ENCODE results near the gene CCDC78. TPM values are rescaled to one million over a fixed set of nuclear protein-coding genes. Genes with fewer than 3 reads are reported as not detected.
A peak's percentile ranks its signal among the peaks of the same experiment; 100 is the strongest.

The CCDC78 gene
- total and polyA plus RNA-seq, 2 donors = 4.8 to 12.4 TPM

GRCh38 chr16:709566-710499, 16.4 kb downstream of the CCDC78 start:
- no peaks in the 10 kb centered on the region for H3K9me3 ChIP-seq (ENCODE audit: control insufficient read depth in 2 of 2, insufficient read depth in 1 of 2, low read length in 1 of 2)
- H3K4me1 ChIP-seq (ENCODE audit: control insufficient read depth in 2 of 2, insufficient read depth in 2 of 2, low read length in 2 of 2) = peaks cover 5 to 15% of the 10 kb centered on the region in 2 donors
- DNase-seq (ENCODE audit: low read depth in 6 of 9, low spot score in 9 of 9) = no peak
- peaks cover 34 to 82% of the 10 kb centered on the region in 2 donors for H3K27me3 ChIP-seq (ENCODE audit: control insufficient read depth in 2 of 2, insufficient read depth in 1 of 2, low read length in 1 of 2)
- 49% methylated on average over 30 of the region's 30 CpGs for WGBS
- H3K4me3 ChIP-seq (ENCODE audit: low read length in 2 of 2) = no peak overlapping the region
- H3K36me3 ChIP-seq (ENCODE audit: control insufficient read depth in 2 of 2, insufficient read depth in 2 of 2, low read length in 1 of 2) = no peaks in the 10 kb centered on the region
- no peak overlapping the region for H3K27ac ChIP-seq (ENCODE audit: low read depth in 1 of 2, low read length in 1 of 2)

- no peak for DNase-seq (ENCODE audit: low read depth in 6 of 9, low spot score in 9 of 9)
- WGBS = 77% methylated on average over 4 of the region's 4 CpGs
- Histone ChIP-seq H3K9me3 (ENCODE audit: control insufficient read depth in 2 of 2, insufficient read depth in 1 of 2, low read length in 1 of 2) (peaks cover 0 to 1% of the 10 kb centered on the region in 2 donors), H3K4me1 (ENCODE audit: control insufficient read depth in 2 of 2, insufficient read depth in 2 of 2, low read length in 2 of 2) (peaks cover 0 to 6% of the 10 kb centered on the region in 2 donors), H3K4me3 (ENCODE audit: low read length in 2 of 2) (no peak overlapping the region), H3K36me3 (ENCODE audit: control insufficient read depth in 2 of 2, insufficient read depth in 2 of 2, low read length in 1 of 2) (no peaks in the 10 kb centered on the region), H3K27me3 (ENCODE audit: control insufficient read depth in 2 of 2, insufficient read depth in 1 of 2, low read length in 1 of 2) (peaks cover 40 to 83% of the 10 kb centered on the region in 2 donors), H3K27ac (ENCODE audit: low read depth in 1 of 2, low read length in 1 of 2) (no peak overlapping the region)
Observed at GRCh38 chr16:708959-709358, 17.3 kb downstream of the CCDC78 start.

DNA sequence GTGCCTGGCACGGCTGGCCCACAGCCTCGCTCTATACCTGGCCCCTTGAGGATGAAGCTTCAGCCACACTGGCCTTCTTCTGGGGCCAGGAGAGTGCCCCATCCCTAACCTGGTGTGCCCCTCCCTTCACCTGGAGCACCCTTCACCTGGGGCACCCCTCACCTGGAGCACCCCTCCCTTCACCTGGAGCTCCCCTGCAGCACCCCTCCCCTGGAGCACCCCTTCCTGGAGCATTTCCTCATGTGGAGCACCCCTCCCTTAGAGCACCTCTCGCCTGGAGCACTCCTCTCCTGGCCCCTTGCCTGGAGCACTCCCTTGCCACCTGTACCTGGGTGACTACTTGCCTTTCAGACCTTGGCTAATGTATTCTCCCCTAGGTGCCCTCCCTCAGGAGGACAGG, 18.2 kb downstream of the CCDC78 start:
- WGBS = 63% methylated on average over 3 of the region's 3 CpGs
- H3K4me3 ChIP-seq (ENCODE audit: low read length in 2 of 2) = no peak overlapping the region
- H3K27me3 ChIP-seq (ENCODE audit: control insufficient read depth in 2 of 2, insufficient read depth in 1 of 2, low read length in 1 of 2) = peaks cover 46 to 87% of the 10 kb centered on the region in 2 donors
- no peak overlapping the region for H3K27ac ChIP-seq (ENCODE audit: low read depth in 1 of 2, low read length in 1 of 2)
- H3K9me3 ChIP-seq (ENCODE audit: control insufficient read depth in 2 of 2, insufficient read depth in 1 of 2, low read length in 1 of 2) = peaks cover 0 to 1% of the 10 kb centered on the region in 2 donors
- H3K4me1 ChIP-seq (ENCODE audit: control insufficient read depth in 2 of 2, insufficient read depth in 2 of 2, low read length in 2 of 2) = peaks cover 0 to 6% of the 10 kb centered on the region in 2 donors
- DNase-seq (ENCODE audit: low read depth in 6 of 9, low spot score in 9 of 9) = no peak
- no peaks in the 10 kb centered on the region for H3K36me3 ChIP-seq (ENCODE audit: control insufficient read depth in 2 of 2, insufficient read depth in 2 of 2, low read length in 1 of 2)

DNA sequence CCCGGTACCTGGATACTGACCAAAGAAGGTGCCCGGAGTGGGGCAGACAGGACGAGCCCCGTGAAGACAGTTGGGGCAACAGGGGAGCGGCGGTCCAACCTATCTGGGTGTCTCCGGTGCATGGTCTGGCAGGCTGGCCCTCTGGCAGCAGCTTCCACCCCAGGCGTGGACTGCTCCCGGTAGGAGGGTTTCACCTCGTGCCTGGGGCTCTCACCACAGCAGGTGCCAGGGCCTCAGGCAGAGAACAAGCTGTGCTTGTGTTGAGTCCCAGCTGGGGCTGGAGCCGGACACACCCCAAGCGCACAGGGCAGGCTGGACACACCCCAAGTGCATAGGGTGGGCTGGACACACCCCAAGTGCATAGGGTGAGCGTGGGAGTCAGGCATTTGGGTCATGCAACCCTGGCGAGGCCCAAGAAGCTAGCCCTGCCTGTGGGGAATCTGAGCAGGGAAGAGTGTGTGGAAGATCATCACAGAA, 19.1 kb downstream of the CCDC78 start:
- H3K36me3 ChIP-seq (ENCODE audit: control insufficient read depth in 2 of 2, insufficient read depth in 2 of 2, low read length in 1 of 2) = no peaks in the 10 kb centered on the region
- peaks cover 0 to 6% of the 10 kb centered on the region in 2 donors for H3K4me1 ChIP-seq (ENCODE audit: control insufficient read depth in 2 of 2, insufficient read depth in 2 of 2, low read length in 2 of 2)
- peaks cover 0 to 1% of the 10 kb centered on the region in 2 donors for H3K9me3 ChIP-seq (ENCODE audit: control insufficient read depth in 2 of 2, insufficient read depth in 1 of 2, low read length in 1 of 2)
- H3K27me3 ChIP-seq (ENCODE audit: control insufficient read depth in 2 of 2, insufficient read depth in 1 of 2, low read length in 1 of 2) = peaks cover 55 to 93% of the 10 kb centered on the region in 2 donors
- no peak for DNase-seq (ENCODE audit: low read depth in 6 of 9, low spot score in 9 of 9)
- WGBS = 55% methylated on average over 14 of the region's 14 CpGs
- H3K27ac ChIP-seq (ENCODE audit: low read depth in 1 of 2, low read length in 1 of 2) = no peak overlapping the region
- no peak overlapping the region for H3K4me3 ChIP-seq (ENCODE audit: low read length in 2 of 2)

- H3K4me3 ChIP-seq (ENCODE audit: low read length in 2 of 2) = peak overlapping the region in 1 of 2 donors; percentile 38
- H3K9me3 ChIP-seq (ENCODE audit: control insufficient read depth in 2 of 2, insufficient read depth in 1 of 2, low read length in 1 of 2) = peaks cover 0 to 1% of the 10 kb centered on the region in 2 donors
- H3K4me1 ChIP-seq (ENCODE audit: control insufficient read depth in 2 of 2, insufficient read depth in 2 of 2, low read length in 2 of 2) = peaks cover 0 to 6% of the 10 kb centered on the region in 2 donors
- no peak for DNase-seq (ENCODE audit: low read depth in 6 of 9, low spot score in 9 of 9)
- H3K36me3 ChIP-seq (ENCODE audit: control insufficient read depth in 2 of 2, insufficient read depth in 2 of 2, low read length in 1 of 2) = no peaks in the 10 kb centered on the region
- 8% methylated on average over 49 of the region's 49 CpGs for WGBS
- no peak overlapping the region for H3K27ac ChIP-seq (ENCODE audit: low read depth in 1 of 2, low read length in 1 of 2)
- peaks cover 62 to 95% of the 10 kb centered on the region in 2 donors for H3K27me3 ChIP-seq (ENCODE audit: control insufficient read depth in 2 of 2, insufficient read depth in 1 of 2, low read length in 1 of 2)
Observed at GRCh38 chr16:706189-707061, 19.8 kb downstream of the CCDC78 start.

DNA sequence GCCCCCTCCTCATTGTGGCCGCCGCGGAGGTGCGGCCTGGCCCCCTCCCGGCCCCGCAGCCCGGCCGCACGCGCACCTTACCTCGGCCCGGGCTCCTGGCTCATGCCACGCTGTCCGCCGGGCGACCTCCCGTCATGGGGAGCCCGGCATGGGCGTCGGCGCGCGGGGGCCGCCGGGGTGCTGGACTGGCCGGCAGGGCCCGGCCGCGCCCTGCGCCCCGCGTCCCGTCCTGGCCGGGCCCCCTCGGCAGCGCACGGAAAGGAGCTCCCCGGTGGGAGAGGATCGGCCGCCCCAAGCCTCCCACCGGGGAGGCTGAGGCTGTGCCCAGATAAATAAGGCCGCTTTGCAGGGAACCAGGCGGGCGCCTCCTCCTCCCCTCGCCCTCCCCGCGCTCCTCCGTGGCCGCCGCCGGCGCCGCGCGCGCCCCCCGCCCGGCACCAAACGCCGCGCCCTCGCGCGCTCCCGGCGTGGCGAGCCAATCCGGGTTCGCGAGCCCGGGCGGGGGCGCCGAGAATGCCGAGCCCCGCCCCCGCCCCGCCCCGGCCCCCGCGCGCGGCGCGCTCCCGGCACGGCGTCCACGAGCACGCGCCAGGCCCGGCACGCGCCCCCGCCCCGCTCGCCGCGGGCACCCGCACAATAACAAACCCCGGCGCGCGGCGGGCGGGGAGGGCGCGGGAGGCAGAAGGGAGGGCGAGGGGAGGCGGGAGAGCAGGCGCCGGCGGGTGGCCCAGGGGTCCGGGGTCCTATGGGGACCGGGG, 20.6 kb downstream of the CCDC78 start, which contains the start of gene FBXL16:
Gene FBXL16, minus strand, starts transcription at position 371 of the 758 bp plus-strand sequence. CDS start 8,396 bp downstream, outside the sequence.
- Histone ChIP-seq H3K27ac (ENCODE audit: low read depth in 1 of 2, low read length in 1 of 2) (no peak within 1 kb of the TSS), H3K4me1 (ENCODE audit: control insufficient read depth in 2 of 2, insufficient read depth in 2 of 2, low read length in 2 of 2) (peaks cover 1 to 6% of the 10 kb centered on the region in 2 donors), H3K9me3 (ENCODE audit: control insufficient read depth in 2 of 2, insufficient read depth in 1 of 2, low read length in 1 of 2) (peaks cover 1 to 4% of the 10 kb centered on the region in 2 donors), H3K4me3 (ENCODE audit: low read length in 2 of 2) (peak within 1 kb of the TSS in 1 of 2 donors; percentile 38), H3K27me3 (ENCODE audit: control insufficient read depth in 2 of 2, insufficient read depth in 1 of 2, low read length in 1 of 2) (peaks cover 70 to 95% of the 10 kb centered on the region in 2 donors), H3K36me3 (ENCODE audit: control insufficient read depth in 2 of 2, insufficient read depth in 2 of 2, low read length in 1 of 2) (no peaks in the 10 kb centered on the region)
- DNase-seq (ENCODE audit: low read depth in 6 of 9, low spot score in 9 of 9) = no peak
- 2% methylated on average over 115 of the region's 115 CpGs for WGBS

DNA sequence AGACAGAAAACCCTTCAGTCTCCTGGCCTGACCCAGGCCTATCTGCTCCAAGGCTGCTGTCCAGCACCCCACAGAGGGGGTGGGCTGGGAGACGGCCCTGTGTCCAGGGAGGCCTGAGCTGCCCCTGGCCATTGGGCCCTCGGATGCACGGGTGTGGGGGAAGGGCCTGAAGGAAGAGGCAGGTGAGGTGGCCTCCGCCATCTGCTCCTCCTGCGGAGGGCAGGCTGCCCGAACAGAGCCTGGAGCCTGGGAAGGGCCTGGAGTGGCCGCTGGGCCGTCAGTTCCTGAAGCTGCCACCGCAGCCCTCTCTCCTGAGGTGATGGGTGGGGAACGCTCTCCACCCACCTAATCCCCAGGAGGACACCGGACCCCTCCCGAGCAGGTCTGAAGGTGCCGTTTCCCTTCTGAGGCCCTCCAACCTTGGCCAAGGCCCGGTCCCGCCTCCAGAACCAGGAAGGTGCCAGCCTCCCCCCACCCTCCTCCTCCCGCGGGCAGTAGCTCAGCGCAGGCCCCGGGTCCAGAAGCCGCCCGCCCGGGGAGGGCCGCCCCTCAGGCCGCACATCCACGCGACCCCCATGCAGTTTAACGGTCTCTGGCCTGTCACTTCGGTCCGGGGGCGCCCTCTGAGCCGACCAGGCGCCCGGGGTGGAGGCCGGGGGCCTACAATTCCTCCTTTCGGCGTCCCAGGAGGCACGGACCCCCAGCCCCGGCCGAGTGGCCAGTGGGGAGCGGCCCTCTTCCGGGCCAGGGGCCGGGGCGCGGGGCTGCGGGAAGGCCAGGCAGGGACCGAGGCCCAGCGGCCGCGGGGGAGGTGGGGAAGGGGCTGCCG, 21.5 kb downstream of the CCDC78 start:
- Histone ChIP-seq H3K9me3 (ENCODE audit: control insufficient read depth in 2 of 2, insufficient read depth in 1 of 2, low read length in 1 of 2) (peaks cover 1 to 4% of the 10 kb centered on the region in 2 donors), H3K27ac (ENCODE audit: low read depth in 1 of 2, low read length in 1 of 2) (no peak overlapping the region), H3K36me3 (ENCODE audit: control insufficient read depth in 2 of 2, insufficient read depth in 2 of 2, low read length in 1 of 2) (no peaks in the 10 kb centered on the region), H3K27me3 (ENCODE audit: control insufficient read depth in 2 of 2, insufficient read depth in 1 of 2, low read length in 1 of 2) (peaks cover 75 to 95% of the 10 kb centered on the region in 2 donors), H3K4me1 (ENCODE audit: control insufficient read depth in 2 of 2, insufficient read depth in 2 of 2, low read length in 2 of 2) (peaks cover 4 to 6% of the 10 kb centered on the region in 2 donors), H3K4me3 (ENCODE audit: low read length in 2 of 2) (no peak overlapping the region)
- no peak for DNase-seq (ENCODE audit: low read depth in 6 of 9, low spot score in 9 of 9)
- WGBS = 19% methylated on average over 50 of the region's 50 CpGs

DNA sequence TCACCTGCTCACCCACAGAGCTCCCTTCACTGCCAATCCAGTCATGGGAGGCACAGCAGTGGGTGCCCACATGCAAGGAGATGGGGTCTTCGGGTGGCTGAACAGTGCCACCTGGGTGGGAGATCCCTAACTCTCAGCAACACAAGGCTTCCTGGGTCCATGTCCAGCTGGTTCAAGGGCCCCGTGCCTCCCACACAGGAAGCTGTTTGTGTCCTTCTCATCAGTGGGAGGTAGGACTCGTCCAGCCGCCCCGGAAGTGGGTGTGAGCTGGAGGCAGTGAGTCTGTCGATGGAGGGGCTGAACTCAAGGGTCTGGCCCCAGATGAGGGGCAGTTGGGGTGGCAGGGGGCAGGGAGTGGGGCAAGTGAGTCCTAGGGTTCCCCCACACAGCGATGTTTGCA, 22.2 kb downstream of the CCDC78 start:
- Histone ChIP-seq H3K9me3 (ENCODE audit: control insufficient read depth in 2 of 2, insufficient read depth in 1 of 2, low read length in 1 of 2) (peaks cover 1 to 4% of the 10 kb centered on the region in 2 donors), H3K27ac (ENCODE audit: low read depth in 1 of 2, low read length in 1 of 2) (no peak overlapping the region), H3K4me3 (ENCODE audit: low read length in 2 of 2) (no peak overlapping the region), H3K36me3 (ENCODE audit: control insufficient read depth in 2 of 2, insufficient read depth in 2 of 2, low read length in 1 of 2) (no peaks in the 10 kb centered on the region), H3K27me3 (ENCODE audit: control insufficient read depth in 2 of 2, insufficient read depth in 1 of 2, low read length in 1 of 2) (peaks cover 76 to 95% of the 10 kb centered on the region in 2 donors), H3K4me1 (ENCODE audit: control insufficient read depth in 2 of 2, insufficient read depth in 2 of 2, low read length in 2 of 2) (peaks cover 4 to 6% of the 10 kb centered on the region in 2 donors)
- WGBS = 85% methylated on average over 7 of the region's 7 CpGs
- no peak for DNase-seq (ENCODE audit: low read depth in 6 of 9, low spot score in 9 of 9)

Data from thymus (tissue), 11 donors.